ENCODE results near the gene MNAT1. TPM values are rescaled to one million over a fixed set of nuclear protein-coding genes. Genes with fewer than 3 reads are reported as not detected.
A peak's percentile ranks its signal among the peaks of the same experiment; 100 is the strongest.

Gene MNAT1
- total and polyA plus RNA-seq, 2 experiments from 2014 or later: 51.6 to 85.0 TPM

DNA sequence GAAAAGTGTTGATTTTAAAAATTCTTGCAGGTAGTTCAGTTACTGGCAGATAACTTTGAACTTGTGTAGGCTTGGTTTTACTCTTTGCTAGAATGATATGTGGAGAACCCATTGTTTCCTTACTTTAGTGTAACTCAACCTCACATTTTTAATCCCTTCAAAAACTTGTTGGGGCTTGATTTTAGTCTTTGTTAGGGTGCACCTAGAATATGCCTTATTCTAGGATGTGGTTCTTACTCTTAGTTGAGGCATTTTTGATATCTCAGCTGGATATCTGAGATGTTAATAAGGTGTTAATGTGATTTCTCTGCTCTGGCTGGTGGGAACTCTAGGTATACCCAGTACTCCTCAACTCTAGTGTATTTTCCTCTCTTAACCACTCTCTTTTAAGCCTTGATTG, 10.0 kb downstream of the MNAT1 start:
- Mint-ChIP-seq H3K4me3 (no peak overlapping the region), H3K4me1 (peaks cover 9% of the 10 kb centered on the region; the same call in 2 of the 3 replicates), H3K9me3 (no peaks in the 10 kb centered on the region), H3K36me3 (ENCODE audit: low read depth) (no peaks in the 10 kb centered on the region; the same call in 2 of the 3 replicates), H3K27me3 (ENCODE audit: insufficient read depth, low read depth, poor library complexity) (no peaks in the 10 kb centered on the region), H3K27ac (no peak overlapping the region)
- H4K20me1 ChIP-seq (replicated peaks; ENCODE audit: insufficient read depth): peaks cover 12% of the 10 kb centered on the region
- H3F3A ChIP-seq (replicated peaks; ENCODE audit: low read depth): no peaks in the 10 kb centered on the region
- no peaks in the 10 kb centered on the region for H3K36me3 ChIP-seq (ENCODE audit: insufficient read depth)
- H3K4me1 ChIP-seq (ENCODE audit: insufficient read depth): peaks cover 7% of the 10 kb centered on the region; the same call in 1 of the 2 replicates
- no peak overlapping the region for H3K27ac ChIP-seq (ENCODE audit: low read depth)
- no peak overlapping the region for H2AFZ ChIP-seq
- no peaks in the 10 kb centered on the region for H3K9me2 ChIP-seq (ENCODE audit: insufficient read depth)
- no peak overlapping the region for H3K4me2 ChIP-seq
- no peak for ATAC-seq
- no peaks in the 10 kb centered on the region for H3K27me3 ChIP-seq (ENCODE audit: insufficient read depth)
- no peak overlapping the region for H3K4me3 ChIP-seq
- H3K79me2 ChIP-seq (replicated peaks; ENCODE audit: insufficient read depth): peaks cover 97% of the 10 kb centered on the region
- no peak for DNase-seq (ENCODE audit: low spot score)
- TF ChIP-seq, protein P1, sequence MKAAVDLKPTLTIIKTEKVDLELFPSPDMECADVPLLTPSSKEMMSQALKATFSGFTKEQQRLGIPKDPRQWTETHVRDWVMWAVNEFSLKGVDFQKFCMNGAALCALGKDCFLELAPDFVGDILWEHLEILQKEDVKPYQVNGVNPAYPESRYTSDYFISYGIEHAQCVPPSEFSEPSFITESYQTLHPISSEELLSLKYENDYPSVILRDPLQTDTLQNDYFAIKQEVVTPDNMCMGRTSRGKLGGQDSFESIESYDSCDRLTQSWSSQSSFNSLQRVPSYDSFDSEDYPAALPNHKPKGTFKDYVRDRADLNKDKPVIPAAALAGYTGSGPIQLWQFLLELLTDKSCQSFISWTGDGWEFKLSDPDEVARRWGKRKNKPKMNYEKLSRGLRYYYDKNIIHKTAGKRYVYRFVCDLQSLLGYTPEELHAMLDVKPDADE (IDR thresholded peaks at IDR 0.05): no peak
- TF ChIP-seq ZNF331 (CRISPR knock-in tag; IDR thresholded peaks at IDR 0.05; ENCODE audit: low read depth) (no peak), POLR2AphosphoS5 (IDR thresholded peaks at IDR 0.05; ENCODE audit: low read depth) (no peak), ZNF114 (CRISPR knock-in tag; IDR thresholded peaks at IDR 0.05) (no peak), STAT1 (IDR thresholded peaks at IDR 0.05; ENCODE audit: unreplicated experiment) (no peak)

DNA sequence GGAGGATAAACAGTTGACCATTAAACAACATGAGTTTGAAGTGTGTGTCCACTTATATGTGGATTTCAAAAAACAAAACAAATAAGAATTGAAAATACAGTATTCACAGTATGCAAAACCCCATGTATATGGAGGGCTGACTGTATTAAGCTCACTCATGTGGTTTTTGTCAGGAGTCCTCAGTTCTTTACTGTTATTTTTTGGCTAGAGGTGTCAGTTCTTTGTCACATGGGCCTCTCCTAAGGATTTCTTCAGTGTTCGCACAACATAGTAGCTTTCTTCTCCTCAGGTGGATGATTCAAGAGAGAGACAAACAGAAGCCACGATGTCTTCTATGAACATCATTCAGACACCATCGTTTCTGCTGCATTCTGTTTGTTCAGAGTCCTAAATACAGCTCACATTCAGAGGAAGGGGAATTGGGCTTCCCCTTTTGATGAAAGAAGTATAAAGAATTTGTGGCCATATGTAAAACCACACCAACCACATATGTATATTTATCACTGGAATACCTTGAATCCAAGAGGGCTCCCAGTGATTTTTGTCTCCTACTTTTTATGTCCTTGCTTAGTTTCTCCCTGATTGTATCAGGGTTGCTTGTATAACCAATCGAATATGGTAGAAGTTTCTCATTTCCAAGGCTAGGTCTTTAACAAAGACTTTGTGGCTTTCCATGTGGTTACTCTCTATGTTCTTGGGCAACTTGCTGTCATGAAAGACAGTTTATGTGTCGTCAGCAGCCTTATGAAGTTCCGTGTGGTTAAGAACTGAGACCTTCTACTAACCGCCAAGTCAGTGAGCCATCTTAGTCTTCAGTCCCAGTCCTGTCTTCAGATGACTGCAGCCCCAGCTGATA, 18.9 kb downstream of the MNAT1 start:
- H3K4me3 Mint-ChIP-seq: no peak overlapping the region
- no peaks in the 10 kb centered on the region; the same call in 2 of the 3 replicates for H3K9me3 Mint-ChIP-seq
- H3K79me2 ChIP-seq (replicated peaks; ENCODE audit: insufficient read depth): peaks cover 96% of the 10 kb centered on the region
- TF ChIP-seq, protein P1 (IDR thresholded peaks at IDR 0.05): no peak
- TF ChIP-seq CREB1 (CRISPR knock-in tag; IDR thresholded peaks at IDR 0.05; ENCODE audit: low read depth): no peak
- no peak for TF ChIP-seq JUNB (IDR thresholded peaks at IDR 0.05; ENCODE audit: unreplicated experiment)
- no peak for TF ChIP-seq EZH2phosphoT487 (IDR thresholded peaks at IDR 0.05; ENCODE audit: unreplicated experiment)
- TF ChIP-seq REST (IDR thresholded peaks at IDR 0.05; ENCODE audit: unreplicated experiment): no peak

More for the DNA sequence above, 18.9 kb downstream of the MNAT1 start:
- Histone ChIP-seq H3K36me3 (ENCODE audit: insufficient read depth) (no peaks in the 10 kb centered on the region), H3K4me2 (no peak overlapping the region), H3K9me2 (ENCODE audit: insufficient read depth) (no peaks in the 10 kb centered on the region), H4K20me1 (replicated peaks; ENCODE audit: insufficient read depth) (0 out of 2 replicates have a peak, but pooled peaks cover 4% of the 10 kb centered on the region), H3K27me3 (ENCODE audit: insufficient read depth) (no peaks in the 10 kb centered on the region), H2AFZ (no peak overlapping the region), H3F3A (replicated peaks; ENCODE audit: low read depth) (no peaks in the 10 kb centered on the region; the same call in 1 of the 2 replicates), H3K4me1 (ENCODE audit: insufficient read depth) (peaks cover 24% of the 10 kb centered on the region), H3K4me3 (no peak overlapping the region), H3K27ac (ENCODE audit: low read depth) (peak overlapping the region; percentile 72; the same call in 1 of the 2 replicates)
- ATAC-seq (no peak), DNase-seq (ENCODE audit: low spot score) (no peak)
- H3K36me3 Mint-ChIP-seq (ENCODE audit: low read depth): peaks cover 2% of the 10 kb centered on the region; the same call in 1 of the 3 replicates
- no peak overlapping the region for H3K27ac Mint-ChIP-seq
- peaks cover 3% of the 10 kb centered on the region for H3K27me3 Mint-ChIP-seq (ENCODE audit: insufficient read depth, low read depth, poor library complexity)
- peaks cover 27% of the 10 kb centered on the region; the same call in 2 of the 3 replicates for H3K4me1 Mint-ChIP-seq
